COR-L47 (cell line): ENCODE measurements around the gene PRSS2.
"Not testable (repeated sequence)": the region's sequence is repeated elsewhere in the genome, so short reads cannot be mapped to it uniquely, and the experiment has no call there.

Experiments used
- DNase-seq: peaks from one replicate; lab custom pipeline; 2025; lab: John Stamatoyannopoulos, UW

PRSS2 gene

GRCh38 chr7:142770661-142771352 is at the start of gene PRSS2:
TSS of gene PRSS2 (plus strand) at chr7:142770970. CDS start at chr7:142770983, 13 bp downstream.
- DNase-seq: no peak

- DNase-seq: no peak
Measured at GRCh38 chr7:142720986-142721385, 49.8 kb upstream of the PRSS2 start.

GRCh38 chr7:142722248-142722794 is 48.4 kb upstream of the PRSS2 start:
- no peak for DNase-seq

GRCh38 chr7:142733271-142733670 is 37.5 kb upstream of the PRSS2 start:
- no peak for DNase-seq

- no peak for DNase-seq
Measured at GRCh38 chr7:142739923-142740492, 30.8 kb upstream of the PRSS2 start.

- no peak for DNase-seq
Measured at GRCh38 chr7:142740786-142741185, 30.0 kb upstream of the PRSS2 start.

GRCh38 chr7:142741932-142742331 is 28.8 kb upstream of the PRSS2 start:
- DNase-seq: not testable (repeated sequence)

GRCh38 chr7:142745091-142745635 is 25.6 kb upstream of the PRSS2 start:
- no peak for DNase-seq

- no peak for DNase-seq
Measured at GRCh38 chr7:142745745-142746144, 25.0 kb upstream of the PRSS2 start.

GRCh38 chr7:142746264-142746663 is 24.5 kb upstream of the PRSS2 start:
- DNase-seq: no peak

GRCh38 chr7:142748410-142748809 is 22.4 kb upstream of the PRSS2 start:
- DNase-seq: not testable (repeated sequence)

GRCh38 chr7:142749218-142749993 is 21.4 kb upstream of the PRSS2 start, which contains the start of gene PRSS1:
TSS of gene PRSS1 (plus strand) at chr7:142749472. CDS start at chr7:142749485, 13 bp downstream.
- DNase-seq: no peak

GRCh38 chr7:142750321-142750938 is 20.3 kb upstream of the PRSS2 start:
- no peak for DNase-seq

GRCh38 chr7:142751526-142752175 is 19.1 kb upstream of the PRSS2 start:
- not testable (repeated sequence) for DNase-seq

- no peak for DNase-seq
Measured at GRCh38 chr7:142752376-142753225, 18.2 kb upstream of the PRSS2 start.

- no peak for DNase-seq
Measured at GRCh38 chr7:142753366-142753765, 17.4 kb upstream of the PRSS2 start.

- DNase-seq: not testable (repeated sequence)
Measured at GRCh38 chr7:142753925-142754491, 16.8 kb upstream of the PRSS2 start.

GRCh38 chr7:142754681-142755575 is 15.8 kb upstream of the PRSS2 start:
- no peak for DNase-seq

- DNase-seq: not testable (repeated sequence)
Measured at GRCh38 chr7:142758312-142758711, 12.5 kb upstream of the PRSS2 start.
